Body of pancreas (tissue), 4 donors: Measurements from ENCODE around the gene MICAL2. TPM values are rescaled to one million over a fixed set of nuclear protein-coding genes. Genes with fewer than 3 reads are reported as not detected.

Source experiments
- ATAC-seq: fragments of 150-250 bp; one replicate; pipeline ENCODE4 v1.9.1; 2016
- DNase-seq, 4 donors: peaks; one replicate each; pipeline ENCODE4 v3.0.0-alpha.2; 2019
- H3K27ac ChIP-seq, 4 donors: fragments of 200-600 bp; sonication (generic); 1 replicate in 3 of 4; 2 replicates in 1 of 4; pipeline versions ENCODE4 v1.5.1 to v1.6.1; 2016 to 2019; ENCODE audit warnings: mild to moderate bottlenecking in 1 of 4, mixed read lengths in 1 of 4, moderate library complexity in 1 of 4
- H3K27me3 ChIP-seq, 2 donors: fragments of 200-600 bp; sonication (generic); one replicate each; pipeline ENCODE4 v1.6.0; 2016; ENCODE audit warnings: mild to moderate bottlenecking in 1 of 2
- H3K36me3 ChIP-seq, 2 donors: fragments of 200-600 bp; sonication (generic); replicated peaks in 1 of 2; 2 replicates each; pipeline ENCODE4 v1.5.1; 2016; ENCODE audit warnings: low read depth in 2 of 2; ENCODE audit not compliant: insufficient read depth in 1 of 2
- H3K4me1 ChIP-seq: fragments of 200-600 bp; sonication (generic); one replicate; pipeline ENCODE4 v1.6.0; 2016
- H3K4me3 ChIP-seq, 2 donors: fragments of 200-600 bp; sonication (generic); 1 replicate in 1 of 2; 2 replicates in 1 of 2; pipeline ENCODE4 v1.5.1; 2016 to 2019
- H3K9me3 ChIP-seq, 3 donors: fragments of 200-600 bp; sonication (generic); 1 replicate in 2 of 3; 2 replicates in 1 of 3; pipeline ENCODE4 v1.5.1; 2016
- POLR2A ChIP-seq, 3 donors: fragments of 450-650 bp; IDR thresholded peaks; one replicate each; pipeline ENCODE4 v1.6.1; 2016; ENCODE audit warnings: antibody characterized with exemption in 3 of 3, mild to moderate bottlenecking in 2 of 3
- WGBS, 2 donors: methylation state at CpG; one replicate each; pipeline ENCODE4 v1.1.5; 2017; 5-methylcytosine and 5-hydroxymethylcytosine counted together
- intact Hi-C: fragments of 100-400 bp; cut with DNase I; formaldehyde crosslinking; loops from one replicate; pipeline ENCODE4 v1.15.1; 2023
- total RNA-seq, 2 donors: library from RNA; depleted of rRNA; stranded (reverse); fragments of >200 nt; gene quantifications; one replicate each; pipeline ENCODE4 v1.1.0, GENCODE V29; 2016
- TF ChIP-seq, protein P1 (sequence below), 7 experiments: fragments of 450-650 bp in 4 of 7; fragments of 200-600 bp in 3 of 7; sonication (generic) in 3 of 7; IDR thresholded peaks; one replicate each; pipeline ENCODE4 v1.5.1; 2016 to 2019; ENCODE audit warnings: antibody characterized with exemption in 7 of 7

Gene MICAL2
- total RNA-seq, 2 donors from 2014 or later = 16.6 to 24.4 TPM

DNA sequence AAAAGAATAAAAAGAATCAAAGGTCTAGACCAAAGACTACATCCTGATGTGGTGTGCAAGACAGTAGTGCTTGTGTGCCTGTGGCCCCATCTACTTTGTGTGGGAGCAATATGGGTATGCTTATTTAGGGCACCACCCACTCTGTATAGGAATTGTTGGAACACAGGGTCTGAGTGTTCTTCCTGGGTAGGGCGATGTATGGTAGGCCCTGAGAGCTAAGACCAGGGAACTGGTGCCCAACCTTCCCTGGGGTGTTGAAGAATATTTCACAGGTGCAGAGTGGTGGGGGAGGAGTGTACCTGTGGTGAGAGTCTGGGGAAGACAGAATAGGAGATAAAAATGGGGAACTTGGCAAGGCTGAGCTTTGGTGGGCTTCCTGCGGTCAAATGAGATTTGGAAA, 41.9 kb downstream of the MICAL2 start:
- H3K36me3 ChIP-seq = no peaks in the 10 kb centered on the region
- H3K27ac ChIP-seq = no peak overlapping the region
- 95 to 97% methylated on average over 2 of the region's 2 CpGs for WGBS, 2 donors
- H3K4me1 ChIP-seq = no peaks in the 10 kb centered on the region
- TF ChIP-seq, protein P1, sequence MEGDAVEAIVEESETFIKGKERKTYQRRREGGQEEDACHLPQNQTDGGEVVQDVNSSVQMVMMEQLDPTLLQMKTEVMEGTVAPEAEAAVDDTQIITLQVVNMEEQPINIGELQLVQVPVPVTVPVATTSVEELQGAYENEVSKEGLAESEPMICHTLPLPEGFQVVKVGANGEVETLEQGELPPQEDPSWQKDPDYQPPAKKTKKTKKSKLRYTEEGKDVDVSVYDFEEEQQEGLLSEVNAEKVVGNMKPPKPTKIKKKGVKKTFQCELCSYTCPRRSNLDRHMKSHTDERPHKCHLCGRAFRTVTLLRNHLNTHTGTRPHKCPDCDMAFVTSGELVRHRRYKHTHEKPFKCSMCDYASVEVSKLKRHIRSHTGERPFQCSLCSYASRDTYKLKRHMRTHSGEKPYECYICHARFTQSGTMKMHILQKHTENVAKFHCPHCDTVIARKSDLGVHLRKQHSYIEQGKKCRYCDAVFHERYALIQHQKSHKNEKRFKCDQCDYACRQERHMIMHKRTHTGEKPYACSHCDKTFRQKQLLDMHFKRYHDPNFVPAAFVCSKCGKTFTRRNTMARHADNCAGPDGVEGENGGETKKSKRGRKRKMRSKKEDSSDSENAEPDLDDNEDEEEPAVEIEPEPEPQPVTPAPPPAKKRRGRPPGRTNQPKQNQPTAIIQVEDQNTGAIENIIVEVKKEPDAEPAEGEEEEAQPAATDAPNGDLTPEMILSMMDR (IDR thresholded peaks at IDR 0.05) = no peak
- TF ChIP-seq POLR2A (IDR thresholded peaks at IDR 0.05) = no peak
- no peaks in the 10 kb centered on the region for H3K9me3 ChIP-seq
- no peak for ATAC-seq
- no peaks in the 10 kb centered on the region for H3K27me3 ChIP-seq
- no peak overlapping the region for H3K4me3 ChIP-seq
- intact Hi-C loops = no loop called here
- no peak for DNase-seq

DNA sequence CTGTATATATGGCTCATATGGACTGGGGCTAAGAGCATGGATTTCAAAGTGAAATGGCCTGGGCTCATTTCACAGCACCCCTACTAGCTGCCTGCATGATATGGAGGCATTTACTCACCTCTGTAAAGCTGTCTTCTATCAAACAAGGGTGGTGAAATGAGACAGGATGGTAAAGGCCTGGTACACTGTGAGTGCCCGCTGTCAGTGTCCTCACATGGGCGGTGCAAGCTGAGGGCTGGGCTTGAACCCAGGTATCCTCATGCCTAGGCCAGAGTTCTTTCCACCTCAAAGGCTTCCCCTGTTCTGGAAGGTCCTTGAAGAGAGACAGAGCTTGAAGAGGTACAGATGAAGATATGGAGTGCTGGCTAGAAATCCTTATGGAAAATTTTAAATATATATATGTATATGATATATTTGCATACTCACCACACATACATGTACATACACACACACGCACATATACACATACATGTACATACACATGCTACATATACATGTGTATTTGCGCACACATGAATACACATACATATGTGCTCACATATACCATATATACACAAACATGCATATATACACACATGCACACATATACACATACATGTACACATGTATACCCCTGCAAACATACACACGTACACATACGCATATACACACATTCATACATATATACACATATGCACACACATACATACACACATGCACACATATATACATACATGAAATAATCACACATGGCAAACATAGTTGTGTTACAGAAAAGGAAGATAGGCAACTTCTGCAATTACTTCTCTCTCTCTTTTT, 44.7 kb downstream of the MICAL2 start:
- 98 to 99% methylated on average over 6 of the region's 6 CpGs for WGBS, 2 donors
- Histone ChIP-seq H3K9me3 (no peaks in the 10 kb centered on the region), H3K36me3 (no peaks in the 10 kb centered on the region), H3K27ac (no peak overlapping the region), H3K27me3 (no peaks in the 10 kb centered on the region), H3K4me3 (no peak overlapping the region), H3K4me1 (peaks cover 12% of the 10 kb centered on the region)
- no peak for ATAC-seq
- DNase-seq = no peak
- intact Hi-C loops = no loop called here
- TF ChIP-seq, protein P1 (IDR thresholded peaks at IDR 0.05) = no peak
- TF ChIP-seq POLR2A (IDR thresholded peaks at IDR 0.05) = no peak

DNA sequence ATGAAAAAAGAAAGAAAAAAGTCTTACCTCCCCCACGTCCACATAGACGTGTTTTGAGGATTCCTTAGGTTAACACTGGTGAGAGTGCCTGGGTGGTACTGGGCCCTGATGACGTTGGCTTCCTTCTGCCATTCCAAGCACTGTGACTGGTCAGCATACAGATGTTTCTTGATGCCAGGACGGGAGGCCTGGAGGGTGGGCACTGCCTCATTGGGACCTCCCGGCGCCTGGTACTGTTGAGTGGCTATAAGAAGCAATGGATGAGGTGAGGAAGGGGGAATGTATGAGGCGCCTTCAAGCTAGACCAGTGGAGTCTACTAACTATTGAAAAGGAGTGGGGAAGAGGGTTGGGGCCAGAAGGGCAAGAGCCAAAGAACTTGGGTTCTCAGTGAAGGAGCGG, 45.3 kb downstream of the MICAL2 start:
- peaks cover 12% of the 10 kb centered on the region for H3K4me1 ChIP-seq
- H3K27ac ChIP-seq = no peak overlapping the region
- H3K4me3 ChIP-seq = no peak overlapping the region
- no peak for TF ChIP-seq POLR2A (IDR thresholded peaks at IDR 0.05)
- TF ChIP-seq, protein P1 (IDR thresholded peaks at IDR 0.05) = no peak
- no peaks in the 10 kb centered on the region for H3K27me3 ChIP-seq
- H3K9me3 ChIP-seq = no peaks in the 10 kb centered on the region
- ATAC-seq (no peak), DNase-seq (no peak)
- intact Hi-C loops = no loop called here
- 95 to 97% methylated on average over 8 of the region's 8 CpGs for WGBS, 2 donors
- H3K36me3 ChIP-seq = no peaks in the 10 kb centered on the region

DNA sequence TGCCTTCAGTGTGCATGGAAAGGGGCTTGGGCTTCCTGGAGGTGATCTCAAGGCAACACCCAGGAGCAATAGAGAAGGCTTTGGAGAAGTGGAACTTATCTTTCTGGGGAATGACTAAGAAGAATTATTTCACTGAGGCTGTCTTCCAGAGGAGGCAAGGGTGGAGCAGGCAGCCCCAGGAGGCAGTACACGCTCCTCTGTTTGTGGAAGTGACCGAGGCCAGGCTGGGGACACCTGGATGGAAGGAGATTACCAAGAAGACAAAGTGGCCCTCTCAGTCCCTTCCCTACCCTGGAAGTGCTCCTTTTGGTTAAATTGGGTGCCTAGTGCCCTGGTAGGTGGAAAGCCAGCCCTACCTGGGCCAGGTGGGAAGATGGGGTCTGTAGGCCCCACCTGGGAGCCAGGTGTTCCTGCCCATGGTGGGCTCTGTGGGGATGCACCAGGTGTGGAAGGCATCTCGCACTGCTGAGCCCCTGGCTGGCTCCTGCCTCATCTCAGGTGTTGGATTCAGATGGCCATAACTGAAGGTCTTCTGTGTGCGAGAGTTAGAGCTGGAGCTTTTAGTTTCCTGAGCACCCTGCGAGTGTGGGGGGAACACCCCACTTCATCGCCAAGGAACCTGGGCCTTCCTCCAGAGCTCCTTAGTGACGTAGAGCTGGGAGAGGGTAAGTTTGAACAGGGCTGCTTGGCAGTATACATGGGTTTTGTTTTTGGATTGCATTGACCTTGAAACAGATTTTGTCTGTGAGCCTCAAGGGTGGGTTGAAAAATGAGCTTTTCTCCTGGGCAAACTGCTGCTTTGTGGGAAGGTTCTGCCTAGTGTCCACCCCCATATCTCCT, 46.1 kb downstream of the MICAL2 start:
- WGBS, 2 donors = 95 to 98% methylated on average over 6 to 7 of the region's 7 CpGs

More for the DNA sequence above, 46.1 kb downstream of the MICAL2 start:
- Histone ChIP-seq H3K36me3 (no peaks in the 10 kb centered on the region), H3K27ac (no peak overlapping the region), H3K27me3 (no peaks in the 10 kb centered on the region), H3K4me1 (peaks cover 12% of the 10 kb centered on the region), H3K9me3 (no peaks in the 10 kb centered on the region), H3K4me3 (no peak overlapping the region)
- DNase-seq (no peak), ATAC-seq (no peak)
- TF ChIP-seq, protein P1 (IDR thresholded peaks at IDR 0.05) = no peak
- no peak for TF ChIP-seq POLR2A (IDR thresholded peaks at IDR 0.05)
- intact Hi-C loops = no loop called here
